Measurements from ENCODE around the gene DIRAS1. TPM values are rescaled to one million over a fixed set of nuclear protein-coding genes. Genes with fewer than 3 reads are reported as not detected.

Gene DIRAS1
- total and polyA plus RNA-seq, 2 donors (not counting 3 experiments of a cell fraction or from before 2014, with no cell fraction given): 0.09 to 0.17 TPM

- no peak overlapping the region for H3K9ac ChIP-seq (replicated peaks; ENCODE audit: extremely low read depth, insufficient read depth, low read length)
- BruUV-seq (replicated peaks): no TSS peak
These were observed 1.0 kb downstream of the DIRAS1 start for GRCh38 chr19:2719920-2720776.

GRCh38 chr19:2719232-2719735 lies 1.9 kb downstream of the DIRAS1 start:
- no peaks in the 10 kb centered on the region for H4K20me1 ChIP-seq (replicated peaks; ENCODE audit: control insufficient read depth, extremely low read depth, insufficient read depth, low read length)
- H3K4me2 ChIP-seq (ENCODE audit: insufficient read depth, low read length): no peak overlapping the region
- ChIA-PET CTCF (no interaction called here), POLR2A (no interaction called here)
- peaks cover 14 to 23% of the 10 kb centered on the region in 2 experiments for H3K27me3 ChIP-seq (ENCODE audit: control insufficient read depth in 2 of 2, insufficient read depth in 2 of 2, low read length in 2 of 2)
- no peak overlapping the region for H3K9ac ChIP-seq (replicated peaks; ENCODE audit: extremely low read depth, insufficient read depth, low read length)
- H3K79me2 ChIP-seq (ENCODE audit: control insufficient read depth, insufficient read depth, low read length): no peaks in the 10 kb centered on the region
- TF ChIP-seq EZH2 (IDR thresholded peaks at IDR 0.05; ENCODE audit: borderline replicate concordance, low read depth, low read length, severe bottlenecking) (no peak), POLR2AphosphoS5 (IDR thresholded peaks at IDR 0.05; ENCODE audit: insufficient read depth, low read depth, low read length) (no peak), FOS (IDR thresholded peaks at IDR 0.05; ENCODE audit: borderline replicate concordance, insufficient read depth, low read length) (no peak), MYC (IDR thresholded peaks at IDR 0.05; ENCODE audit: low read depth, low read length) (no peak), GATA2 (IDR thresholded peaks at IDR 0.05; ENCODE audit: insufficient read depth, insufficient read length, low read depth, low read length) (no peak), CTCF (IDR thresholded peaks at IDR 0.05; ENCODE audit: extremely low read depth in 1 of 2, insufficient read depth in 1 of 2, low read depth in 1 of 2, low read length in 2 of 2) (no peak), MAX (IDR thresholded peaks at IDR 0.05; ENCODE audit: insufficient read depth, insufficient read length) (no peak), JUN (IDR thresholded peaks at IDR 0.05; ENCODE audit: borderline replicate concordance, insufficient read depth, insufficient read length, low read depth) (no peak), POLR2A (IDR thresholded peaks at IDR 0.05; ENCODE audit: low read depth, low read length) (no peak)
- DNase-seq (ENCODE audit: low read depth, low spot score) (no peak), FAIRE-seq (no peak)
- BruUV-seq (replicated peaks): no TSS peak
- no peak overlapping the region for H3K4me3 ChIP-seq (replicated peaks in 1 of 3; ENCODE audit: insufficient read depth in 1 of 3, low read depth in 1 of 3, low read length in 3 of 3)
- H3K9me3 ChIP-seq (replicated peaks; ENCODE audit: control insufficient read depth, insufficient read depth, low read length): no peaks in the 10 kb centered on the region
- H2AFZ ChIP-seq (ENCODE audit: low read depth, low read length): no peak overlapping the region
- intact Hi-C loops (cut with micrococcal nuclease) (no loop called here), dilution Hi-C loops (cut with MboI; ENCODE audit: extremely low pct_ligation_motif_present, low sequenced_read_pairs) (no loop called here)
- H3K36me3 ChIP-seq (ENCODE audit: control insufficient read depth in 2 of 2, extremely low read depth in 1 of 2, insufficient read depth in 2 of 2, low read length in 2 of 2): no peaks in the 10 kb centered on the region
- H3K9me1 ChIP-seq (replicated peaks; ENCODE audit: control insufficient read depth, extremely low read depth, insufficient read depth, low read length): no peaks in the 10 kb centered on the region
- H3K4me1 ChIP-seq (ENCODE audit: control insufficient read depth, extremely low read depth, insufficient read depth, low read length): no peaks in the 10 kb centered on the region
- H3K27ac ChIP-seq (ENCODE audit: insufficient read depth, low read depth, low read length): no peak overlapping the region

More at GRCh38 chr19:2719920-2720776, 1.0 kb downstream of the DIRAS1 start:
- dilution Hi-C loops (cut with MboI; ENCODE audit: extremely low pct_ligation_motif_present, low sequenced_read_pairs): no loop called here
- H3K79me2 ChIP-seq (ENCODE audit: control insufficient read depth, insufficient read depth, low read length): no peaks in the 10 kb centered on the region
- H4K20me1 ChIP-seq (replicated peaks; ENCODE audit: control insufficient read depth, extremely low read depth, insufficient read depth, low read length): no peaks in the 10 kb centered on the region
- peaks cover 14 to 23% of the 10 kb centered on the region in 2 experiments for H3K27me3 ChIP-seq (ENCODE audit: control insufficient read depth in 2 of 2, insufficient read depth in 2 of 2, low read length in 2 of 2)
- no peaks in the 10 kb centered on the region for H3K36me3 ChIP-seq (ENCODE audit: control insufficient read depth in 2 of 2, extremely low read depth in 1 of 2, insufficient read depth in 2 of 2, low read length in 2 of 2)
- H3K4me1 ChIP-seq (ENCODE audit: control insufficient read depth, extremely low read depth, insufficient read depth, low read length): no peaks in the 10 kb centered on the region
- no peak overlapping the region for H3K4me2 ChIP-seq (ENCODE audit: insufficient read depth, low read length)
- no peak overlapping the region for H3K27ac ChIP-seq (ENCODE audit: insufficient read depth, low read depth, low read length)
- H3K4me3 ChIP-seq (replicated peaks in 1 of 3; ENCODE audit: insufficient read depth in 1 of 3, low read depth in 1 of 3, low read length in 3 of 3): no peak overlapping the region
- FAIRE-seq: no peak
- TF ChIP-seq EZH2 (IDR thresholded peaks at IDR 0.05; ENCODE audit: borderline replicate concordance, low read depth, low read length, severe bottlenecking) (peak; percentile 66), POLR2A (IDR thresholded peaks at IDR 0.05; ENCODE audit: low read depth, low read length) (no peak)
- intact Hi-C loops (cut with micrococcal nuclease): no loop called here
- DNase-seq (ENCODE audit: low read depth, low spot score): no peak
- H2AFZ ChIP-seq (ENCODE audit: low read depth, low read length): no peak overlapping the region
- ChIA-PET CTCF (no interaction called here), POLR2A (no interaction called here)
- H3K9me3 ChIP-seq (replicated peaks; ENCODE audit: control insufficient read depth, insufficient read depth, low read length): no peaks in the 10 kb centered on the region
- no peaks in the 10 kb centered on the region for H3K9me1 ChIP-seq (replicated peaks; ENCODE audit: control insufficient read depth, extremely low read depth, insufficient read depth, low read length)
